ENCODE data around the gene NEK9. TPM values are rescaled to one million over a fixed set of nuclear protein-coding genes. Genes with fewer than 3 reads are reported as not detected.

Gene NEK9
- total RNA-seq, 1 donor from 2014 or later = 78.1 TPM

DNA sequence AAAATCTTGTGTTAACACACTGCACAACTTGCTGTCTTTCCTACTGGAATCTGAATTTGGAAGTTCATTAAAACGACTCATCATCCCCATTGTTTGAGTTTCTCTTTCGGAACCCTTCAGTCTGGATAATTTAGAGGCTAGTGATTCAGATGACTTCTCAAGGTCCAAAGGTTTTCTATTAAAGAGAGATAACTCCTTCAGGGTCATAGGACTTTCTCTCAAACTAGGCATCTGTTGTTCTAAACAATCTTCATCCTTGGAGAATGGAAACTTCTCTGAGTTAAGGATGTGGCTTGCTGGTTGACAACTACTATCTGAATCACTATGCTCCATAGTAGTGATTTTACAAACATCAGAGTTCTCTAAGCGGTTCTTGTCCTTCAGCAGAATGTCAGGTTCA, 79.9 kb downstream of the NEK9 start:
- TF ChIP-seq, protein P1, sequence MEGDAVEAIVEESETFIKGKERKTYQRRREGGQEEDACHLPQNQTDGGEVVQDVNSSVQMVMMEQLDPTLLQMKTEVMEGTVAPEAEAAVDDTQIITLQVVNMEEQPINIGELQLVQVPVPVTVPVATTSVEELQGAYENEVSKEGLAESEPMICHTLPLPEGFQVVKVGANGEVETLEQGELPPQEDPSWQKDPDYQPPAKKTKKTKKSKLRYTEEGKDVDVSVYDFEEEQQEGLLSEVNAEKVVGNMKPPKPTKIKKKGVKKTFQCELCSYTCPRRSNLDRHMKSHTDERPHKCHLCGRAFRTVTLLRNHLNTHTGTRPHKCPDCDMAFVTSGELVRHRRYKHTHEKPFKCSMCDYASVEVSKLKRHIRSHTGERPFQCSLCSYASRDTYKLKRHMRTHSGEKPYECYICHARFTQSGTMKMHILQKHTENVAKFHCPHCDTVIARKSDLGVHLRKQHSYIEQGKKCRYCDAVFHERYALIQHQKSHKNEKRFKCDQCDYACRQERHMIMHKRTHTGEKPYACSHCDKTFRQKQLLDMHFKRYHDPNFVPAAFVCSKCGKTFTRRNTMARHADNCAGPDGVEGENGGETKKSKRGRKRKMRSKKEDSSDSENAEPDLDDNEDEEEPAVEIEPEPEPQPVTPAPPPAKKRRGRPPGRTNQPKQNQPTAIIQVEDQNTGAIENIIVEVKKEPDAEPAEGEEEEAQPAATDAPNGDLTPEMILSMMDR (IDR thresholded peaks at IDR 0.05) = no peak
- intact Hi-C loops (cut with DNase I) = no loop called here
- Histone ChIP-seq H3K27ac (no peak overlapping the region), H3K27me3 (no peaks in the 10 kb centered on the region), H3K36me3 (no peaks in the 10 kb centered on the region), H3K4me3 (no peak overlapping the region), H3K4me1 (peaks cover 25% of the 10 kb centered on the region), H3K9me3 (no peaks in the 10 kb centered on the region)
- no peak for DNase-seq
- ATAC-seq = no peak

DNA sequence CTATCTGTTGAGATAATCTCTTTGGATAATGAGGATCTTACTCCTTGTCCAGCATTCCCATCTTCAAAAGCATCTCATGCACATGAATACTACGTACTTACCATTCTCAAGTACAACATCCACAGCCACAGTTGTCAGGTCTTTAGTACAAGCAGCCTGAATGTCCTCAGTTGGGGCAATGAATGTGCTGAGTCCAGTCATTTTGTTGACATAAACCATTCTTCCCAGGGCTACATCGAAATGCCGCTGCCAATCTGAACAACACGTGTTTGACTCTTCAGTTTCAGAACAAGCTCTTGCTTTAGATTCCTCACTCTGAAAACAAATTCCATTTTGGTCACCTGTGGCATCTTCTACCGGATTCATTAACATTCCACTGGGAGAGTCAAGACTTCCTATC, 80.6 kb downstream of the NEK9 start:
- intact Hi-C loops (cut with DNase I) = no loop called here
- no peak overlapping the region for H3K4me3 ChIP-seq
- no peak overlapping the region for H3K27ac ChIP-seq
- H3K4me1 ChIP-seq = peaks cover 29% of the 10 kb centered on the region
- TF ChIP-seq, protein P1 (IDR thresholded peaks at IDR 0.05) = no peak
- ATAC-seq (peak; percentile 33), DNase-seq (no peak)
- no peaks in the 10 kb centered on the region for H3K36me3 ChIP-seq
- no peaks in the 10 kb centered on the region for H3K9me3 ChIP-seq
- H3K27me3 ChIP-seq = no peaks in the 10 kb centered on the region

DNA sequence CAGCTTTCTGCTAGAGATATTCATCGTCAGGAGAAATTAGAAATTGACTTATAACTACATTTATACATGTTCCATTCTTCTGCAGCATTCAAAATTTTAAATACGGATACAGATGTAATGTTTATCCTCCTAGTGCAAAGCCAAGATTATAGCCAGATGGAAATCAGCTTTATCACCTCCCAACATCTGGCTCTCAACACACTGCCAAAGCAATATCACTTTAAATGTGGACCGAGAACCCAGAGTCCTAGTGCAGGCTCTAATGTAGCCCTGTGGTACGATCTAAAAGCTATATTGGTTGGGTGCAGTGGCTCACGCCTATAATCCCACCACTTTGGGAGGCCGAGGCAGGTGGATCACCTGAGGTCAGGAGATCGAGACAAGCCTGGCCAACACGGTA, 82.1 kb downstream of the NEK9 start:
- Histone ChIP-seq H3K27ac (no peak overlapping the region), H3K27me3 (no peaks in the 10 kb centered on the region), H3K9me3 (no peaks in the 10 kb centered on the region), H3K36me3 (no peaks in the 10 kb centered on the region), H3K4me1 (peaks cover 25% of the 10 kb centered on the region), H3K4me3 (peak overlapping the region; percentile 27)
- intact Hi-C loops (cut with DNase I) = no loop called here
- TF ChIP-seq, protein P1 (IDR thresholded peaks at IDR 0.05) = no peak
- peak; percentile 24 for ATAC-seq
- DNase-seq = no peak

DNA sequence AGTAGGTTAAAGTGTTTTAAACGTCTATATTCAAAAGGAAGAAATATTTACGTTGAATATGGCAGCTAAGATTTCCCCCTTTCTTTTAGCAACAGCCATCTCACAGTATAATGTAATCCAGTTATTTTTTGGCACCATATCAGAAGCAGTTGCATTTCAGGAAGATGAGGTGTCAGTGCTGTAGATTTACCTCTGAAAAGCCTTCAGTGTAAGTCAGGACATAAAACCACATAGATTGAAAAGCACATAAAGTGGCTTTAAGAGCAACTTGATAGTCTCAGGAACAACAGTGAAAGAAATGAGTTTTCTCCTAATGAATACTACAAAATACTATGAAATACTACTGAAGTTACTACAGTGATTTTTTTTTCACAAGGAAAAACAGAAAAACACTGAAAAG, 82.5 kb downstream of the NEK9 start:
- no peak overlapping the region for H3K27ac ChIP-seq
- no peak for DNase-seq
- peak overlapping the region; percentile 27 for H3K4me3 ChIP-seq
- H3K36me3 ChIP-seq = peaks cover under 1% of the 10 kb centered on the region
- H3K9me3 ChIP-seq = no peaks in the 10 kb centered on the region
- intact Hi-C loops (cut with DNase I) = no loop called here
- H3K4me1 ChIP-seq = peaks cover 21% of the 10 kb centered on the region
- ATAC-seq = no peak
- no peaks in the 10 kb centered on the region for H3K27me3 ChIP-seq
- TF ChIP-seq, protein P1 (IDR thresholded peaks at IDR 0.05) = no peak

DNA sequence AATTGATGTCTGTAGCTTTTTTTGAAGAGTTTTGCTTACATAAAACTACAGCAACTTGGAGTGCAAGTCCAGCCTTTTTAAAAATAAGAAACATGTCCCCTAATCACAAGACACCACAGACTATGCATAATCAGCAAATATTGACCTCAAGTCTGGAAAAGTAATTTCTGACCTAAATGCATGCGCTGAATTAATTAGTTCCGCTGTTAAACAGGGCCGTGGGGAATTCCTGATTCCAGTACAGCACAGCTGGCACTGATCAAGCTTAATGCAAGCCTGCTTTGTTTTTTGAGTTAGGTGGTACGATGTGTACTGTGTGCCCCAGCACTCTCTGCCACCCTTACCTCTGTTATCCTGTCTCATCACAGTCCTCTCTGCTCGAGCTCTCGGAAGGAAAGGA, 84.8 kb downstream of the NEK9 start:
- Histone ChIP-seq H3K36me3 (peaks cover 23% of the 10 kb centered on the region), H3K9me3 (no peaks in the 10 kb centered on the region), H3K27me3 (no peaks in the 10 kb centered on the region), H3K4me1 (peaks cover 21% of the 10 kb centered on the region), H3K27ac (no peak overlapping the region), H3K4me3 (no peak overlapping the region)
- ATAC-seq (no peak), DNase-seq (no peak)
- TF ChIP-seq, protein P1 (IDR thresholded peaks at IDR 0.05) = no peak
- intact Hi-C loops (cut with DNase I) = no loop called here

DNA sequence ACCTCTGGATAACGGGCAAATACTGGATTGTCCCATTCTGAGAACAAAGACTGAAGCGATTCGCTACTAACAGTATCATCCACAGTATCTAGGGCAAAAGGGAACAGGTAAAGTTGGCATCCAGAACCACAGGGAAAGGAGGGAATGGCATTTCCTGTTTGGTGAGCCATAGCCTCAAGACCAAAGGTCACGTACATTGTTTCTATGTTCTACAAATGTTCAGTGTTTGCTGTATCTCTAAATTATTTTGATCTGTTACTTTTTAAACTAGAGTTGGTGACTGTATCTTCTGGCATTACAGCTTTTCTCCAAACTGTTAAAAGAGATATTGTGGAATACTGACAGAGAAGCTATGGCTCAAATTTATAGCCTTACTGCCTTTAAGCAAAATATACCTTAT, 85.2 kb downstream of the NEK9 start:
- Histone ChIP-seq H3K27me3 (no peaks in the 10 kb centered on the region), H3K4me1 (peaks cover 21% of the 10 kb centered on the region), H3K36me3 (peaks cover 23% of the 10 kb centered on the region), H3K27ac (no peak overlapping the region), H3K9me3 (no peaks in the 10 kb centered on the region), H3K4me3 (no peak overlapping the region)
- no peak for DNase-seq
- ATAC-seq = no peak
- intact Hi-C loops (cut with DNase I) = no loop called here
- TF ChIP-seq, protein P1 (IDR thresholded peaks at IDR 0.05) = no peak
